WTC11 (cell line): ENCODE results near the gene GABRG3.

Source experiments
- CBFB ChIP-seq: sonication (generic); formaldehyde crosslinking; IDR thresholded peaks from 2 replicates; pipeline ENCODE4 v1.8.1; 2022; ENCODE audit warnings: mild to moderate bottlenecking, low read depth, missing genetic modification reagents
- CTCF ChIP-seq: fragments of 200-600 bp; IDR thresholded peaks from 2 replicates; pipeline ENCODE4 v1.8.0; 2022; ENCODE audit warnings: antibody characterized with exemption
- MXD4 ChIP-seq: fragments of 250-450 bp; sonication (Bioruptor Pico); IDR thresholded peaks from 2 replicates; pipeline ENCODE4 v1.8.0; 2021; ENCODE audit warnings: mild to moderate bottlenecking, moderate library complexity, borderline replicate concordance
- SMAD3 ChIP-seq: sonication (generic); formaldehyde crosslinking; IDR thresholded peaks from 2 replicates; pipeline ENCODE4 v1.8.0; 2022; ENCODE audit warnings: missing genetic modification reagents, mild to moderate bottlenecking, borderline replicate concordance
- TF ChIP-seq, protein P1 (sequence below): sonication (generic); formaldehyde crosslinking; IDR thresholded peaks from 2 replicates; pipeline ENCODE4 v1.8.1; 2022; ENCODE audit warnings: missing genetic modification reagents, borderline replicate concordance
- TF ChIP-seq, protein P2 (sequence below): sonication (generic); formaldehyde crosslinking; IDR thresholded peaks from 2 replicates; pipeline ENCODE4 v1.8.0; 2022; ENCODE audit warnings: mild to moderate bottlenecking, missing genetic modification reagents

GRCh38 chr15:27468151-27468591 is 497.2 kb downstream of the GABRG3 start:
- TF ChIP-seq CTCF, result no peak
- TF ChIP-seq MXD4 (CRISPR knock-in tag), result no peak
- no peak for TF ChIP-seq SMAD3 (CRISPR knock-in tag)
- TF ChIP-seq, protein P1, sequence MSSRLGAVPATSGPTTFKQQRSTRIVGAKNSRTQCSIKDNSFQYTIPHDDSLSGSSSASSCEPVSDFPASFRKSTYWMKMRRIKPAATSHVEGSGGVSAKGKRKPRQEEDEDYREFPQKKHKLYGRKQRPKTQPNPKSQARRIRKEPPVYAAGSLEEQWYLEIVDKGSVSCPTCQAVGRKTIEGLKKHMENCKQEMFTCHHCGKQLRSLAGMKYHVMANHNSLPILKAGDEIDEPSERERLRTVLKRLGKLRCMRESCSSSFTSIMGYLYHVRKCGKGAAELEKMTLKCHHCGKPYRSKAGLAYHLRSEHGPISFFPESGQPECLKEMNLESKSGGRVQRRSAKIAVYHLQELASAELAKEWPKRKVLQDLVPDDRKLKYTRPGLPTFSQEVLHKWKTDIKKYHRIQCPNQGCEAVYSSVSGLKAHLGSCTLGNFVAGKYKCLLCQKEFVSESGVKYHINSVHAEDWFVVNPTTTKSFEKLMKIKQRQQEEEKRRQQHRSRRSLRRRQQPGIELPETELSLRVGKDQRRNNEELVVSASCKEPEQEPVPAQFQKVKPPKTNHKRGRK (CRISPR knock-in tag), result no peak
- no peak for TF ChIP-seq CBFB (CRISPR knock-in tag)
- TF ChIP-seq, protein P2, sequence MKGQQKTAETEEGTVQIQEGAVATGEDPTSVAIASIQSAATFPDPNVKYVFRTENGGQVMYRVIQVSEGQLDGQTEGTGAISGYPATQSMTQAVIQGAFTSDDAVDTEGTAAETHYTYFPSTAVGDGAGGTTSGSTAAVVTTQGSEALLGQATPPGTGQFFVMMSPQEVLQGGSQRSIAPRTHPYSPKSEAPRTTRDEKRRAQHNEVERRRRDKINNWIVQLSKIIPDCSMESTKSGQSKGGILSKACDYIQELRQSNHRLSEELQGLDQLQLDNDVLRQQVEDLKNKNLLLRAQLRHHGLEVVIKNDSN (CRISPR knock-in tag), result no peak
